ENCODE measurements around the gene TAS1R2. TPM values are rescaled to one million over a fixed set of nuclear protein-coding genes. Genes with fewer than 3 reads are reported as not detected.
A peak's percentile ranks its signal among the peaks of the same experiment; 100 is the strongest.
"Not testable (repeated sequence)": the region's sequence is repeated elsewhere in the genome, so short reads cannot be mapped to it uniquely, and the experiment has no call there.

TAS1R2 gene
- total RNA-seq, 1 donor from 2014 or later, result not detected

- H3K4me1 Mint-ChIP-seq, result peaks cover 10% of the 10 kb centered on the region
- H3K27me3 ChIP-seq, result peaks cover 2% of the 10 kb centered on the region
Measured at GRCh38 chr1:18898567-18898966, 39.1 kb upstream of the TAS1R2 start.

GRCh38 chr1:18895317-18895716 is 35.9 kb upstream of the TAS1R2 start:
- Mint-ChIP-seq H3K4me1 (peaks cover 7% of the 10 kb centered on the region), H3K9me3 (no peaks in the 10 kb centered on the region), H3K4me3 (no peak overlapping the region), H3K27me3 (ENCODE audit: insufficient read depth, low read depth) (peaks cover 6% of the 10 kb centered on the region), H3K27ac (no peak overlapping the region), H3K36me3 (no peaks in the 10 kb centered on the region)
- no peaks in the 10 kb centered on the region for H3K4me1 ChIP-seq
- no peak overlapping the region for H3K4me3 ChIP-seq
- no peaks in the 10 kb centered on the region for H3K27me3 ChIP-seq
- H3K4me2 ChIP-seq, result no peak overlapping the region
- peaks cover under 1% of the 10 kb centered on the region for H3K79me2 ChIP-seq (ENCODE audit: low read depth)
- no peak for DNase-seq (ENCODE audit: low spot score)
- H3K27ac ChIP-seq, result no peak overlapping the region
- peaks cover 19% of the 10 kb centered on the region for H4K20me1 ChIP-seq (ENCODE audit: low read depth)
- TF ChIP-seq EZH2phosphoT487 (IDR thresholded peaks at IDR 0.05) (no peak), CTCF (IDR thresholded peaks at IDR 0.05) (no peak), EZH2 (IDR thresholded peaks at IDR 0.05) (no peak)
- no peak overlapping the region for H2AFZ ChIP-seq (replicated peaks)
- no peaks in the 10 kb centered on the region for H3F3A ChIP-seq (ENCODE audit: low read depth)
- H3K36me3 ChIP-seq, result no peaks in the 10 kb centered on the region
- no peak overlapping the region for H3K9ac ChIP-seq
- no peaks in the 10 kb centered on the region for H3K9me3 ChIP-seq (ENCODE audit: low read depth)

More at GRCh38 chr1:18898567-18898966, 39.1 kb upstream of the TAS1R2 start:
- H3K27ac Mint-ChIP-seq, result no peak overlapping the region
- Histone ChIP-seq H3K4me1 (peaks cover 12% of the 10 kb centered on the region), H3K79me2 (ENCODE audit: low read depth) (peaks cover 15% of the 10 kb centered on the region), H3K9me3 (ENCODE audit: low read depth) (no peaks in the 10 kb centered on the region), H4K20me1 (ENCODE audit: low read depth) (peaks cover 10% of the 10 kb centered on the region), H3K36me3 (no peaks in the 10 kb centered on the region), H2AFZ (replicated peaks) (no peak overlapping the region), H3K4me2 (no peak overlapping the region), H3K4me3 (no peak overlapping the region), H3K27ac (no peak overlapping the region), H3F3A (ENCODE audit: low read depth) (peaks cover 5% of the 10 kb centered on the region), H3K9ac (no peak overlapping the region)
- no peaks in the 10 kb centered on the region for H3K36me3 Mint-ChIP-seq
- TF ChIP-seq EZH2phosphoT487 (IDR thresholded peaks at IDR 0.05) (no peak), EZH2 (IDR thresholded peaks at IDR 0.05) (no peak), CTCF (IDR thresholded peaks at IDR 0.05) (no peak)
- peaks cover 2% of the 10 kb centered on the region for H3K27me3 Mint-ChIP-seq (ENCODE audit: insufficient read depth, low read depth)
- no peaks in the 10 kb centered on the region for H3K9me3 Mint-ChIP-seq
- DNase-seq (ENCODE audit: low spot score), result no peak
- H3K4me3 Mint-ChIP-seq, result no peak overlapping the region

- Mint-ChIP-seq H3K9me3 (no peaks in the 10 kb centered on the region), H3K36me3 (no peaks in the 10 kb centered on the region), H3K27me3 (ENCODE audit: insufficient read depth, low read depth) (peaks cover 6% of the 10 kb centered on the region), H3K4me1 (peaks cover 7% of the 10 kb centered on the region), H3K4me3 (no peak overlapping the region), H3K27ac (no peak overlapping the region)
- no peak for DNase-seq (ENCODE audit: low spot score)
- Histone ChIP-seq H3K4me2 (no peak overlapping the region), H2AFZ (replicated peaks) (no peak overlapping the region), H4K20me1 (ENCODE audit: low read depth) (peaks cover 14% of the 10 kb centered on the region), H3K4me1 (no peaks in the 10 kb centered on the region), H3K36me3 (no peaks in the 10 kb centered on the region), H3K79me2 (ENCODE audit: low read depth) (no peaks in the 10 kb centered on the region), H3K27me3 (no peaks in the 10 kb centered on the region), H3K9ac (no peak overlapping the region), H3K27ac (no peak overlapping the region), H3K4me3 (no peak overlapping the region), H3F3A (ENCODE audit: low read depth) (no peaks in the 10 kb centered on the region), H3K9me3 (ENCODE audit: low read depth) (no peaks in the 10 kb centered on the region)
- no peak for TF ChIP-seq CTCF (IDR thresholded peaks at IDR 0.05)
- TF ChIP-seq EZH2 (IDR thresholded peaks at IDR 0.05), result no peak
- no peak for TF ChIP-seq EZH2phosphoT487 (IDR thresholded peaks at IDR 0.05)
Measured at GRCh38 chr1:18893120-18893519, 33.7 kb upstream of the TAS1R2 start.

- H3K79me2 ChIP-seq (ENCODE audit: low read depth); H3K27ac ChIP-seq; H3K9me3 Mint-ChIP-seq; H3K4me1 Mint-ChIP-seq; H2AFZ ChIP-seq (replicated peaks); H3K9ac ChIP-seq; H3K9me3 ChIP-seq (ENCODE audit: low read depth); H3K4me1 ChIP-seq; H3K27ac Mint-ChIP-seq; DNase-seq (ENCODE audit: low spot score); H3K27me3 Mint-ChIP-seq (ENCODE audit: insufficient read depth, low read depth); H3K36me3 ChIP-seq; H3K4me2 ChIP-seq; H3K36me3 Mint-ChIP-seq; H3F3A ChIP-seq (ENCODE audit: low read depth); H3K4me3 ChIP-seq; H3K27me3 ChIP-seq: not testable (repeated sequence)
- H3K4me3 Mint-ChIP-seq, result peak overlapping the region; percentile 53
- H4K20me1 ChIP-seq (ENCODE audit: low read depth), result peaks cover 14% of the 10 kb centered on the region
Measured at GRCh38 chr1:18891858-18892257, 32.4 kb upstream of the TAS1R2 start.

Measured in neural progenitor cell (in vitro differentiated cells).